Measurements from ENCODE around the gene KRT20. TPM values are rescaled to one million over a fixed set of nuclear protein-coding genes. Genes with fewer than 3 reads are reported as not detected.

Gene KRT20
- total RNA-seq, 1 donor from 2014 or later = not detected

- DNase-seq (ENCODE audit: low read depth) = peak; percentile 34
These were observed 34.6 kb downstream of the KRT20 start for GRCh38 chr17:40850293-40850972.

- DNase-seq (ENCODE audit: low read depth) = no peak
These were observed 35.3 kb downstream of the KRT20 start for GRCh38 chr17:40849723-40850122.

GRCh38 chr17:40848583-40849235 is 36.3 kb downstream of the KRT20 start:
- DNase-seq (ENCODE audit: low read depth) = no peak

- no peak for DNase-seq (ENCODE audit: low read depth)
These were observed 38.4 kb downstream of the KRT20 start for GRCh38 chr17:40846515-40847144.

GRCh38 chr17:40844671-40845107 is 40.4 kb downstream of the KRT20 start:
- no peak for DNase-seq (ENCODE audit: low read depth)

GRCh38 chr17:40843242-40843641 is 41.8 kb downstream of the KRT20 start:
- DNase-seq (ENCODE audit: low read depth) = no peak

- DNase-seq (ENCODE audit: low read depth) = no peak
These were observed 43.8 kb downstream of the KRT20 start for GRCh38 chr17:40841246-40841645.

GRCh38 chr17:40839194-40839593 is 45.8 kb downstream of the KRT20 start:
- DNase-seq (ENCODE audit: low read depth) = no peak

GRCh38 chr17:40836020-40836419 is 49.0 kb downstream of the KRT20 start:
- no peak for DNase-seq (ENCODE audit: low read depth)

- DNase-seq (ENCODE audit: low read depth) = no peak
These were observed 51.2 kb downstream of the KRT20 start for GRCh38 chr17:40833882-40834281.

GRCh38 chr17:40832840-40833239 is 52.2 kb downstream of the KRT20 start:
- no peak for DNase-seq (ENCODE audit: low read depth)

GRCh38 chr17:40830085-40830776 is 54.8 kb downstream of the KRT20 start:
- DNase-seq (ENCODE audit: low read depth) = no peak

GRCh38 chr17:40828454-40829044 is 56.5 kb downstream of the KRT20 start:
- DNase-seq (ENCODE audit: low read depth) = no peak

GRCh38 chr17:40827746-40828453 is 57.1 kb downstream of the KRT20 start:
- DNase-seq (ENCODE audit: low read depth) = no peak

Other genes with a start within 250 kb of the KRT20 start
- gene SMARCE1, start 237.4 kb downstream of the KRT20 start, total RNA-seq = 70.5 and 126 TPM in 2 replicates
- 1.7 and 10.9 TPM in 2 replicates for gene KRT222, start 220.1 kb downstream of the KRT20 start, total RNA-seq
- gene KRT24, start 181.5 kb downstream of the KRT20 start, total RNA-seq = not detected in 2 replicates
- gene KRT25, start 129.9 kb downstream of the KRT20 start, total RNA-seq = not detected in 2 replicates
- gene KRT26, start 113.0 kb downstream of the KRT20 start, total RNA-seq = not detected in 2 replicates
- gene KRT27, start 102.7 kb downstream of the KRT20 start, total RNA-seq = not detected in 2 replicates
- not detected in 2 replicates for gene KRT28, start 85.3 kb downstream of the KRT20 start, total RNA-seq
- 3.6 and 4.6 TPM in 2 replicates for gene KRT10, start 62.6 kb downstream of the KRT20 start, total RNA-seq
- not detected in 2 replicates for gene KRT12, start 18.0 kb downstream of the KRT20 start, total RNA-seq
- gene KRT23, start 52.4 kb upstream of the KRT20 start, total RNA-seq = 1.2 and 68.1 TPM in 2 replicates
- gene KRT39, start 81.7 kb upstream of the KRT20 start, total RNA-seq = not detected in 2 replicates
- gene KRT40, start 99.1 kb upstream of the KRT20 start, total RNA-seq = not detected in 2 replicates
- gene KRTAP3-3, start 108.9 kb upstream of the KRT20 start, total RNA-seq = not detected in 2 replicates
- not detected in 2 replicates for gene KRTAP3-2, start 114.7 kb upstream of the KRT20 start, total RNA-seq
- gene KRTAP3-1, start 123.9 kb upstream of the KRT20 start, total RNA-seq = not detected in 2 replicates
- gene KRTAP1-5, start 142.0 kb upstream of the KRT20 start, total RNA-seq = not detected in 2 replicates
- gene KRTAP1-4, start 145.0 kb upstream of the KRT20 start, total RNA-seq = not detected in 2 replicates
- not detected in 2 replicates for gene KRTAP1-3, start 149.6 kb upstream of the KRT20 start, total RNA-seq
- 0.25 and 0.35 TPM in 2 replicates for gene KRTAP1-1, start 156.2 kb upstream of the KRT20 start, total RNA-seq
- not detected in 2 replicates for gene KRTAP2-1, start 162.1 kb upstream of the KRT20 start, total RNA-seq
- gene KRTAP2-2, start 170.0 kb upstream of the KRT20 start, total RNA-seq = 0.15 TPM in 1 of 2 replicates, not detected in the other
- gene KRTAP2-3, start 174.9 kb upstream of the KRT20 start, total RNA-seq = 0.55 and 5.9 TPM in 2 replicates
- gene KRTAP2-4, start 180.6 kb upstream of the KRT20 start, total RNA-seq = not detected in 2 replicates
- gene KRTAP4-7, start 198.9 kb upstream of the KRT20 start, total RNA-seq = not detected in 2 replicates
- not detected in 2 replicates for gene KRTAP4-8, start 212.9 kb upstream of the KRT20 start, total RNA-seq
- gene KRTAP4-16, start 217.0 kb upstream of the KRT20 start, total RNA-seq = not detected in 2 replicates
- gene KRTAP4-9, start 220.1 kb upstream of the KRT20 start, total RNA-seq = not detected in 2 replicates
- not detected in 2 replicates for gene KRTAP4-11, start 233.1 kb upstream of the KRT20 start, total RNA-seq
- not detected in 2 replicates for gene KRTAP4-12, start 238.9 kb upstream of the KRT20 start, total RNA-seq